H7 (cell line): ENCODE data around the gene TRAPPC12. TPM values are rescaled to one million over a fixed set of nuclear protein-coding genes. Genes with fewer than 3 reads are reported as not detected.

ENCODE experiments used
- DNase-seq: peaks from one replicate; pipeline ENCODE4 v3.0.0; 2012
- H3K27me3 ChIP-seq: 2 replicates; pipeline ENCODE4 v1.6.0; 2011; ENCODE audit warnings: mild to moderate bottlenecking, low read length; ENCODE audit not compliant: control insufficient read depth, insufficient read depth
- H3K36me3 ChIP-seq: replicated peaks from 2 replicates; pipeline ENCODE4 v1.5.1; 2011; ENCODE audit warnings: low read length; ENCODE audit not compliant: control insufficient read depth, insufficient read depth
- H3K4me3 ChIP-seq: 2 replicates; pipeline ENCODE4 v1.5.1; 2011; ENCODE audit warnings: low read depth, mild to moderate bottlenecking, control low read depth, low read length, moderate library complexity; ENCODE audit not compliant: insufficient read depth
- total RNA-seq: library from RNA; depleted of rRNA; stranded (reverse); fragments of >200 nt; shearing (Covaris generic); gene quantifications from 2 replicates; pipeline ENCODE4 v1.2.3, GENCODE V29; 2014; rRNA removed

Gene TRAPPC12
- 54.7 and 62.2 TPM in 2 replicates for total RNA-seq

- H3K27me3 ChIP-seq, result no peaks in the 10 kb centered on the region
- H3K36me3 ChIP-seq, result peaks cover 3% of the 10 kb centered on the region; the same call in 1 of the 2 replicates
- H3K4me3 ChIP-seq, result peak within 1 kb of the TSS; percentile 97
- DNase-seq, result peak; percentile 95
These were observed at the start of gene TRAPPC12 for GRCh38 chr2:3379647-3380534. TRAPPC12 (plus strand) TSS chr2:3379694; CDS start chr2:3387624, 7,930 bp downstream.

- H3K36me3 ChIP-seq, result peaks cover 5% of the 10 kb centered on the region; the same call in 1 of the 2 replicates
- no peaks in the 10 kb centered on the region for H3K27me3 ChIP-seq
- DNase-seq, result no peak
- H3K4me3 ChIP-seq, result no peak overlapping the region
These were observed 47.4 kb upstream of the TRAPPC12 start for GRCh38 chr2:3332133-3332532.

- H3K4me3 ChIP-seq, result no peak overlapping the region
- H3K36me3 ChIP-seq, result peaks cover 5% of the 10 kb centered on the region; the same call in 1 of the 2 replicates
- H3K27me3 ChIP-seq, result no peaks in the 10 kb centered on the region
- no peak for DNase-seq
These were observed 44.8 kb upstream of the TRAPPC12 start for GRCh38 chr2:3334392-3335345.

- Histone ChIP-seq H3K36me3 (no peaks in the 10 kb centered on the region; the same call in 1 of the 2 replicates), H3K4me3 (no peak overlapping the region), H3K27me3 (no peaks in the 10 kb centered on the region)
- no peak for DNase-seq
These were observed 42.6 kb upstream of the TRAPPC12 start for GRCh38 chr2:3336844-3337243.

- no peak for DNase-seq
- Histone ChIP-seq H3K36me3 (no peaks in the 10 kb centered on the region; the same call in 1 of the 2 replicates), H3K27me3 (no peaks in the 10 kb centered on the region), H3K4me3 (no peak overlapping the region)
These were observed 41.2 kb upstream of the TRAPPC12 start for GRCh38 chr2:3338340-3338739.

- Histone ChIP-seq H3K36me3 (no peaks in the 10 kb centered on the region; the same call in 1 of the 2 replicates), H3K27me3 (no peaks in the 10 kb centered on the region)
- peak; percentile 32 for DNase-seq
These were observed 39.4 kb upstream of the TRAPPC12 start for GRCh38 chr2:3340144-3340543.

GRCh38 chr2:3341336-3341735, 38.2 kb upstream of the TRAPPC12 start:
- Histone ChIP-seq H3K4me3 (no peak overlapping the region), H3K27me3 (no peaks in the 10 kb centered on the region), H3K36me3 (no peaks in the 10 kb centered on the region)
- DNase-seq, result peak; percentile 15

More at GRCh38 chr2:3340144-3340543, 39.4 kb upstream of the TRAPPC12 start:
- H3K4me3 ChIP-seq, result no peak overlapping the region

GRCh38 chr2:3342324-3342723, 37.2 kb upstream of the TRAPPC12 start:
- DNase-seq, result no peak
- Histone ChIP-seq H3K27me3 (no peaks in the 10 kb centered on the region), H3K36me3 (no peaks in the 10 kb centered on the region)

GRCh38 chr2:3343012-3343411, 36.5 kb upstream of the TRAPPC12 start:
- DNase-seq, result no peak
- H3K36me3 ChIP-seq, result no peaks in the 10 kb centered on the region
- no peaks in the 10 kb centered on the region for H3K27me3 ChIP-seq
- H3K4me3 ChIP-seq, result no peak overlapping the region

More at GRCh38 chr2:3342324-3342723, 37.2 kb upstream of the TRAPPC12 start:
- no peak overlapping the region for H3K4me3 ChIP-seq

GRCh38 chr2:3344897-3345296, 34.6 kb upstream of the TRAPPC12 start:
- Histone ChIP-seq H3K36me3 (no peaks in the 10 kb centered on the region), H3K27me3 (no peaks in the 10 kb centered on the region), H3K4me3 (no peak overlapping the region)
- DNase-seq, result no peak

- DNase-seq, result no peak
These were observed 33.9 kb upstream of the TRAPPC12 start for GRCh38 chr2:3345621-3346020.

GRCh38 chr2:3348767-3349166, 30.7 kb upstream of the TRAPPC12 start:
- DNase-seq, result no peak
- no peak overlapping the region for H3K4me3 ChIP-seq
- no peaks in the 10 kb centered on the region for H3K27me3 ChIP-seq
- H3K36me3 ChIP-seq, result peaks cover under 1% of the 10 kb centered on the region; the same call in 1 of the 2 replicates

More at GRCh38 chr2:3345621-3346020, 33.9 kb upstream of the TRAPPC12 start:
- H3K27me3 ChIP-seq, result no peaks in the 10 kb centered on the region
- no peaks in the 10 kb centered on the region for H3K36me3 ChIP-seq
- no peak overlapping the region for H3K4me3 ChIP-seq

GRCh38 chr2:3349211-3349693, 30.2 kb upstream of the TRAPPC12 start:
- Histone ChIP-seq H3K36me3 (peaks cover 2% of the 10 kb centered on the region), H3K27me3 (no peaks in the 10 kb centered on the region), H3K4me3 (no peak overlapping the region)
- no peak for DNase-seq

- peaks cover 2% of the 10 kb centered on the region for H3K36me3 ChIP-seq
These were observed 24.5 kb upstream of the TRAPPC12 start for GRCh38 chr2:3354986-3355385.

More at GRCh38 chr2:3354986-3355385, 24.5 kb upstream of the TRAPPC12 start:
- DNase-seq, result no peak
- H3K4me3 ChIP-seq, result no peak overlapping the region
- no peaks in the 10 kb centered on the region for H3K27me3 ChIP-seq
